GM18499 (cell line): ENCODE measurements around the gene SKIDA1.

Experiments used
- ATAC-seq: cut with Tn5 transposase; IDR thresholded peaks from one replicate; pipeline ENCODE4 v1.9.1; 2021; ENCODE audit warnings: moderate number of reproducible peaks; ENCODE audit not compliant: insufficient read depth, unreplicated experiment

SKIDA1 gene

GRCh38 chr10:21517134-21518031 lies 8.1 kb downstream of the SKIDA1 start:
- no peak for ATAC-seq

- ATAC-seq, result no peak
Measured at GRCh38 chr10:21516242-21517131, 9.0 kb downstream of the SKIDA1 start.

- ATAC-seq, result no peak
Measured at GRCh38 chr10:21515361-21516241, 9.9 kb downstream of the SKIDA1 start.

GRCh38 chr10:21514818-21515351 lies 10.6 kb downstream of the SKIDA1 start:
- no peak for ATAC-seq

GRCh38 chr10:21514129-21514817 lies 11.2 kb downstream of the SKIDA1 start:
- no peak for ATAC-seq

- ATAC-seq, result no peak
Measured at GRCh38 chr10:21513405-21513788, 12.1 kb downstream of the SKIDA1 start.

- no peak for ATAC-seq
Measured at GRCh38 chr10:21512573-21513404, 12.7 kb downstream of the SKIDA1 start.

- ATAC-seq, result no peak
Measured at GRCh38 chr10:21511946-21512572, 13.4 kb downstream of the SKIDA1 start.

- ATAC-seq, result no peak
Measured at GRCh38 chr10:21511095-21511570, 14.3 kb downstream of the SKIDA1 start.

GRCh38 chr10:21510241-21511094 lies 15.0 kb downstream of the SKIDA1 start:
- ATAC-seq, result no peak

GRCh38 chr10:21509341-21510240 lies 15.9 kb downstream of the SKIDA1 start:
- no peak for ATAC-seq

GRCh38 chr10:21508706-21509331 lies 16.7 kb downstream of the SKIDA1 start:
- no peak for ATAC-seq

- no peak for ATAC-seq
Measured at GRCh38 chr10:21507150-21507549, 18.3 kb downstream of the SKIDA1 start.

GRCh38 chr10:21506351-21506750 lies 19.1 kb downstream of the SKIDA1 start:
- ATAC-seq, result no peak

GRCh38 chr10:21505711-21506278 lies 19.7 kb downstream of the SKIDA1 start:
- no peak for ATAC-seq
